K562 (cell line): ENCODE measurements around the gene RTL10. TPM values are rescaled to one million over a fixed set of nuclear protein-coding genes. Genes with fewer than 3 reads are reported as not detected.

ENCODE experiments used
- BHLHE40 ChIP-seq: IDR thresholded peaks from 2 replicates; pipeline ENCODE4 v1.6.1; 2011; ENCODE audit warnings: low read length, improper control_type of control experiment
- ELF1 ChIP-seq: fragments of 200-800 bp; sonication (Bioruptor generic); IDR thresholded peaks from 2 replicates; pipeline ENCODE4 v1.6.1; 2016; ENCODE audit warnings: missing genetic modification characterization, missing compliant biosample characterization
- HDAC1 ChIP-seq, 2 experiments: fragments of 450-650 bp; IDR thresholded peaks; 2 replicates each; pipeline ENCODE4 v1.6.1; 2016 to 2017; ENCODE audit warnings: inconsistent platforms in 1 of 2, mild to moderate bottlenecking in 1 of 2, moderate library complexity in 1 of 2
- TBP ChIP-seq: optimal IDR thresholded peaks from 2 replicates; pipeline ENCODE3; 2011; ENCODE audit warnings: low read depth, low read length, improper control_type of control experiment
- U2AF2 ChIP-seq: fragments of 200-400 bp; formaldehyde crosslinking; optimal IDR thresholded peaks from 2 replicates; pipeline ENCODE3; 2017; ENCODE audit warnings: low read depth, mild to moderate bottlenecking, low read length
- ZBTB8A ChIP-seq: fragments of 450-650 bp; IDR thresholded peaks from 2 replicates; pipeline ENCODE4 v1.6.1; 2018; ENCODE audit warnings: mild to moderate bottlenecking, moderate library complexity; ENCODE audit not compliant: partially characterized antibody
- ZFX ChIP-seq: sonication (generic); formaldehyde crosslinking; IDR thresholded peaks from 2 replicates; pipeline ENCODE4 v1.8.0; 2022; ENCODE audit warnings: mild to moderate bottlenecking, missing genetic modification reagents, moderate library complexity
- ZNF586 ChIP-seq: fragments of 450-650 bp; formaldehyde crosslinking; conservative IDR thresholded peaks from 2 replicates; pipeline ENCODE4 v1.4.0; 2020; ENCODE audit warnings: mild to moderate bottlenecking, moderate library complexity
- ZNF76 ChIP-seq: fragments of 250-450 bp; sonication (Bioruptor Pico); IDR thresholded peaks from 2 replicates; pipeline ENCODE4 v1.4.0; 2020; ENCODE audit warnings: mild to moderate bottlenecking, moderate library complexity, borderline replicate concordance
- polyA plus RNA-seq, 8 experiments: library from polyadenylated mRNA; depleted of rRNA in 4 of 8; stranded (reverse) in 5 of 8; unstranded in 3 of 8; fragments of >200 nt; fragmentation: Nextera tagmentation in 2 of 8; fragmentation: Illumina TruSeq in 1 of 8; extraction: Ambion mirVana in 2 of 8; extraction: Trizol in 1 of 8; gene quantifications; 2 replicates each; pipeline versions ENCODE4 v1.2.1 to v1.2.3, GENCODE V29; 2011 to 2014; ENCODE audit warnings: inconsistent platforms in 1 of 8, missing spikeins in 1 of 8
- total RNA-seq, 7 experiments: library from RNA; depleted of rRNA in 6 of 7; stranded (reverse); fragments of >200 nt in 6 of 7; fragmentation: Illumina TruSeq in 2 of 7; extraction: Trizol in 2 of 7; gene quantifications; 2 replicates each; pipeline versions ENCODE4 v1.2.1 to v1.2.3, GENCODE V29; 2011 to 2021; ENCODE audit warnings: low replicate concordance in 1 of 7
- TF ChIP-seq, protein P1 (sequence below): fragments of 450-650 bp; IDR thresholded peaks from 2 replicates; pipeline ENCODE4 v1.6.1; 2018; ENCODE audit warnings: mild to moderate bottlenecking, low read depth; ENCODE audit not compliant: partially characterized antibody
- TF ChIP-seq, protein P2 (sequence below): fragments of 450-650 bp; IDR thresholded peaks from 2 replicates; pipeline ENCODE4 v1.6.1; 2016; ENCODE audit warnings: missing biosample characterization, missing genetic modification characterization
- TF ChIP-seq, protein P3 (sequence below): fragments of 450-650 bp; formaldehyde crosslinking; IDR thresholded peaks from 2 replicates; pipeline ENCODE4 v1.4.0; 2022; ENCODE audit warnings: missing genetic modification characterization
- TF ChIP-seq, protein P4 (sequence below), 2 experiments: fragments of 450-650 bp in 1 of 2; IDR thresholded peaks; 2 replicates each; pipeline ENCODE4 v1.6.1; 2011 to 2017; ENCODE audit warnings: low read depth in 2 of 2, antibody characterized with exemption in 1 of 2, borderline replicate concordance in 1 of 2, low read length in 1 of 2, mild to moderate bottlenecking in 1 of 2, mixed read lengths in 1 of 2; ENCODE audit not compliant: control insufficient read depth in 1 of 2
- TF ChIP-seq, protein P5 (sequence below): sonication (generic); formaldehyde crosslinking; IDR thresholded peaks from 2 replicates; pipeline ENCODE4 v1.8.0; 2022; ENCODE audit warnings: mild to moderate bottlenecking, low read depth, missing genetic modification reagents
- TF ChIP-seq, protein P6 (sequence below), 2 experiments: fragments of 150-350 bp in 1 of 2; IDR thresholded peaks; 2 replicates each; pipeline ENCODE4 v1.6.1; 2012 to 2016; ENCODE audit warnings: low read depth in 2 of 2, low read length in 2 of 2, mild to moderate bottlenecking in 1 of 2, moderate library complexity in 1 of 2

Gene RTL10
- total and polyA plus RNA-seq, 9 of the 15 experiments (the other 6 are each of a cell fraction or from before 2014, with no cell fraction given): 19.8 to 75.5 (median 32.5) TPM

DNA sequence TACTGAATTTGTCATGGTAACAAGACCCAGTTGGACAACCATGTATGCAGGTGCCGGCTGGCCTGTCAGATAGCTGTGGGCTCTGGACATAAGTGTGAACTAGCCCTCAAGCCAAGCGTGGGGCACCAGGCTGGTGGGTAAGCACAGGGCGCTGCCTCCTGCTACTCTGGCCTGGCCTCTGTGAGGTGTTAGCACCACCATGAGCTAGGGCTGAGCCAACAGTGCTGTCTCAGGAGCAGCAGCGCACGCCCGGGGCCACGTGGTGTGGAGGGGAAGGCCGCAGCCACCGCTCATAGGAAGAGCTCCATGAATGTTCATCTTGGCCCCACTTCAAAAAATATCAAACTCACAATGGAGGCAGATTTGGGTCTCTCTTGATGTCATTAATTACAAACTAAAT lies 35.3 kb upstream of the RTL10 start (continued):
- TF ChIP-seq, protein P1, sequence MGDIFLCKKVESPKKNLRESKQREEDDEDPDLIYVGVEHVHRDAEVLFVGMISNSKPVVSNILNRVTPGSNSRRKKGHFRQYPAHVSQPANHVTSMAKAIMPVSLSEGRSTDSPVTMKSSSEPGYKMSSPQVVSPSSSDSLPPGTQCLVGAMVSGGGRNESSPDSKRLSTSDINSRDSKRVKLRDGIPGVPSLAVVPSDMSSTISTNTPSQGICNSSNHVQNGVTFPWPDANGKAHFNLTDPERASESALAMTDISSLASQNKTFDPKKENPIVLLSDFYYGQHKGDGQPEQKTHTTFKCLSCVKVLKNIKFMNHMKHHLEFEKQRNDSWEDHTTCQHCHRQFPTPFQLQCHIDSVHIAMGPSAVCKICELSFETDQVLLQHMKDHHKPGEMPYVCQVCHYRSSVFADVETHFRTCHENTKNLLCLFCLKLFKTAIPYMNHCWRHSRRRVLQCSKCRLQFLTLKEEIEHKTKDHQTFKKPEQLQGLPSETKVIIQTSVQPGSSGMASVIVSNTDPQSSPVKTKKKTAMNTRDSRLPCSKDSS: no peak
- TF ChIP-seq, protein P2, sequence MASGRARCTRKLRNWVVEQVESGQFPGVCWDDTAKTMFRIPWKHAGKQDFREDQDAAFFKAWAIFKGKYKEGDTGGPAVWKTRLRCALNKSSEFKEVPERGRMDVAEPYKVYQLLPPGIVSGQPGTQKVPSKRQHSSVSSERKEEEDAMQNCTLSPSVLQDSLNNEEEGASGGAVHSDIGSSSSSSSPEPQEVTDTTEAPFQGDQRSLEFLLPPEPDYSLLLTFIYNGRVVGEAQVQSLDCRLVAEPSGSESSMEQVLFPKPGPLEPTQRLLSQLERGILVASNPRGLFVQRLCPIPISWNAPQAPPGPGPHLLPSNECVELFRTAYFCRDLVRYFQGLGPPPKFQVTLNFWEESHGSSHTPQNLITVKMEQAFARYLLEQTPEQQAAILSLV (tag): no peak
- TF ChIP-seq ZFX (no peak), ZNF76 (CRISPR knock-in tag) (no peak), U2AF2 (no peak), HDAC1 (IDR thresholded peaks at IDR 0.05) (no peak), BHLHE40 (no peak), ELF1 (no peak), TBP (no peak), ZNF586 (no peak), ZBTB8A (no peak)
- TF ChIP-seq, protein P3, sequence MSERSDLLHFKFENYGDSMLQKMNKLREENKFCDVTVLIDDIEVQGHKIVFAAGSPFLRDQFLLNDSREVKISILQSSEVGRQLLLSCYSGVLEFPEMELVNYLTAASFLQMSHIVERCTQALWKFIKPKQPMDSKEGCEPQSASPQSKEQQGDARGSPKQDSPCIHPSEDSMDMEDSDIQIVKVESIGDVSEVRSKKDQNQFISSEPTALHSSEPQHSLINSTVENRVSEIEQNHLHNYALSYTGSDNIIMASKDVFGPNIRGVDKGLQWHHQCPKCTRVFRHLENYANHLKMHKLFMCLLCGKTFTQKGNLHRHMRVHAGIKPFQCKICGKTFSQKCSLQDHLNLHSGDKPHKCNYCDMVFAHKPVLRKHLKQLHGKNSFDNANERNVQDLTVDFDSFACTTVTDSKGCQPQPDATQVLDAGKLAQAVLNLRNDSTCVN: no peak
- TF ChIP-seq, protein P4, sequence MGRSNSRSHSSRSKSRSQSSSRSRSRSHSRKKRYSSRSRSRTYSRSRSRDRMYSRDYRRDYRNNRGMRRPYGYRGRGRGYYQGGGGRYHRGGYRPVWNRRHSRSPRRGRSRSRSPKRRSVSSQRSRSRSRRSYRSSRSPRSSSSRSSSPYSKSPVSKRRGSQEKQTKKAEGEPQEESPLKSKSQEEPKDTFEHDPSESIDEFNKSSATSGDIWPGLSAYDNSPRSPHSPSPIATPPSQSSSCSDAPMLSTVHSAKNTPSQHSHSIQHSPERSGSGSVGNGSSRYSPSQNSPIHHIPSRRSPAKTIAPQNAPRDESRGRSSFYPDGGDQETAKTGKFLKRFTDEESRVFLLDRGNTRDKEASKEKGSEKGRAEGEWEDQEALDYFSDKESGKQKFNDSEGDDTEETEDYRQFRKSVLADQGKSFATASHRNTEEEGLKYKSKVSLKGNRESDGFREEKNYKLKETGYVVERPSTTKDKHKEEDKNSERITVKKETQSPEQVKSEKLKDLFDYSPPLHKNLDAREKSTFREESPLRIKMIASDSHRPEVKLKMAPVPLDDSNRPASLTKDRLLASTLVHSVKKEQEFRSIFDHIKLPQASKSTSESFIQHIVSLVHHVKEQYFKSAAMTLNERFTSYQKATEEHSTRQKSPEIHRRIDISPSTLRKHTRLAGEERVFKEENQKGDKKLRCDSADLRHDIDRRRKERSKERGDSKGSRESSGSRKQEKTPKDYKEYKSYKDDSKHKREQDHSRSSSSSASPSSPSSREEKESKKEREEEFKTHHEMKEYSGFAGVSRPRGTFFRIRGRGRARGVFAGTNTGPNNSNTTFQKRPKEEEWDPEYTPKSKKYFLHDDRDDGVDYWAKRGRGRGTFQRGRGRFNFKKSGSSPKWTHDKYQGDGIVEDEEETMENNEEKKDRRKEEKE (IDR thresholded peaks at IDR 0.05; ENCODE audit: borderline replicate concordance in 1 of 2, control insufficient read depth in 1 of 2, low read depth in 2 of 2, low read length in 1 of 2): no peak
- TF ChIP-seq, protein P5, sequence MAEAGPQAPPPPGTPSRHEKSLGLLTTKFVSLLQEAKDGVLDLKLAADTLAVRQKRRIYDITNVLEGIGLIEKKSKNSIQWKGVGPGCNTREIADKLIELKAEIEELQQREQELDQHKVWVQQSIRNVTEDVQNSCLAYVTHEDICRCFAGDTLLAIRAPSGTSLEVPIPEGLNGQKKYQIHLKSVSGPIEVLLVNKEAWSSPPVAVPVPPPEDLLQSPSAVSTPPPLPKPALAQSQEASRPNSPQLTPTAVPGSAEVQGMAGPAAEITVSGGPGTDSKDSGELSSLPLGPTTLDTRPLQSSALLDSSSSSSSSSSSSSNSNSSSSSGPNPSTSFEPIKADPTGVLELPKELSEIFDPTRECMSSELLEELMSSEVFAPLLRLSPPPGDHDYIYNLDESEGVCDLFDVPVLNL (CRISPR knock-in tag): no peak
- TF ChIP-seq, protein P6, sequence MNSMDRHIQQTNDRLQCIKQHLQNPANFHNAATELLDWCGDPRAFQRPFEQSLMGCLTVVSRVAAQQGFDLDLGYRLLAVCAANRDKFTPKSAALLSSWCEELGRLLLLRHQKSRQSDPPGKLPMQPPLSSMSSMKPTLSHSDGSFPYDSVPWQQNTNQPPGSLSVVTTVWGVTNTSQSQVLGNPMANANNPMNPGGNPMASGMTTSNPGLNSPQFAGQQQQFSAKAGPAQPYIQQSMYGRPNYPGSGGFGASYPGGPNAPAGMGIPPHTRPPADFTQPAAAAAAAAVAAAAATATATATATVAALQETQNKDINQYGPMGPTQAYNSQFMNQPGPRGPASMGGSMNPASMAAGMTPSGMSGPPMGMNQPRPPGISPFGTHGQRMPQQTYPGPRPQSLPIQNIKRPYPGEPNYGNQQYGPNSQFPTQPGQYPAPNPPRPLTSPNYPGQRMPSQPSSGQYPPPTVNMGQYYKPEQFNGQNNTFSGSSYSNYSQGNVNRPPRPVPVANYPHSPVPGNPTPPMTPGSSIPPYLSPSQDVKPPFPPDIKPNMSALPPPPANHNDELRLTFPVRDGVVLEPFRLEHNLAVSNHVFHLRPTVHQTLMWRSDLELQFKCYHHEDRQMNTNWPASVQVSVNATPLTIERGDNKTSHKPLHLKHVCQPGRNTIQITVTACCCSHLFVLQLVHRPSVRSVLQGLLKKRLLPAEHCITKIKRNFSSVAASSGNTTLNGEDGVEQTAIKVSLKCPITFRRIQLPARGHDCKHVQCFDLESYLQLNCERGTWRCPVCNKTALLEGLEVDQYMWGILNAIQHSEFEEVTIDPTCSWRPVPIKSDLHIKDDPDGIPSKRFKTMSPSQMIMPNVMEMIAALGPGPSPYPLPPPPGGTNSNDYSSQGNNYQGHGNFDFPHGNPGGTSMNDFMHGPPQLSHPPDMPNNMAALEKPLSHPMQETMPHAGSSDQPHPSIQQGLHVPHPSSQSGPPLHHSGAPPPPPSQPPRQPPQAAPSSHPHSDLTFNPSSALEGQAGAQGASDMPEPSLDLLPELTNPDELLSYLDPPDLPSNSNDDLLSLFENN (IDR thresholded peaks at IDR 0.05; ENCODE audit: low read depth in 2 of 2, low read length in 2 of 2): no peak
